HepG2 (cell line): Measurements from ENCODE around the gene POLE4. TPM values are rescaled to one million over a fixed set of nuclear protein-coding genes. Genes with fewer than 3 reads are reported as not detected.

ENCODE experiments used
- HES4 ChIP-seq: sonication (generic); formaldehyde crosslinking; IDR thresholded peaks from 2 replicates; pipeline ENCODE4 v1.9.0; 2021; ENCODE audit warnings: mild to moderate bottlenecking, missing genetic modification reagents, borderline replicate concordance
- NBN ChIP-seq: fragments of 450-650 bp; conservative IDR thresholded peaks from 2 replicates; pipeline ENCODE4 v1.6.1; 2017
- NFRKB ChIP-seq: fragments of 450-650 bp; IDR thresholded peaks from 2 replicates; pipeline ENCODE4 v1.6.1; 2017
- SOX13 ChIP-seq, 3 experiments: fragments of 450-650 bp in 1 of 3; sonication (generic) in 1 of 3; formaldehyde crosslinking in 1 of 3; IDR thresholded peaks in 2 of 3; conservative IDR thresholded peaks in 1 of 3; 2 replicates each; pipeline versions ENCODE4 v1.5.0 to v1.6.1; 2016 to 2020; ENCODE audit warnings: antibody characterized with exemption in 1 of 3, mild to moderate bottlenecking in 1 of 3, missing compliant biosample characterization in 1 of 3, missing genetic modification reagents in 1 of 3, moderate library complexity in 1 of 3
- TBP ChIP-seq: sonication (generic); formaldehyde crosslinking; IDR thresholded peaks from 2 replicates; pipeline ENCODE4 v1.5.0; 2020; ENCODE audit warnings: missing genetic modification reagents
- ZNF460 ChIP-seq: sonication (generic); formaldehyde crosslinking; IDR thresholded peaks from 2 replicates; pipeline ENCODE4 v1.5.1; 2020; ENCODE audit warnings: missing genetic modification reagents, mild to moderate bottlenecking, borderline replicate concordance
- ZNF781 ChIP-seq: sonication (generic); formaldehyde crosslinking; IDR thresholded peaks from 2 replicates; pipeline ENCODE4 v1.5.1; 2020; ENCODE audit warnings: borderline replicate concordance, mild to moderate bottlenecking, missing genetic modification reagents; ENCODE audit errors: not compliant biosample characterization
- polyA plus RNA-seq, 8 experiments: library from polyadenylated mRNA; depleted of rRNA in 3 of 8; stranded (reverse) in 7 of 8; unstranded in 1 of 8; fragments of >200 nt; fragmentation: Illumina TruSeq in 4 of 8; extraction: Trizol in 4 of 8; gene quantifications; 2 replicates each; pipeline versions ENCODE4 v1.2.1 to v1.2.3, GENCODE V29; 2011 to 2016; ENCODE audit warnings: low read depth in 4 of 8, missing spikeins in 1 of 8, mixed read lengths in 1 of 8; ENCODE audit not compliant: insufficient read depth in 1 of 8
- total RNA-seq, 5 experiments: library from RNA; depleted of rRNA; stranded (reverse); fragments of >200 nt; fragmentation: Illumina TruSeq; extraction: Trizol; gene quantifications; 2 replicates each; pipeline ENCODE4 v1.2.3, GENCODE V29; 2016; ENCODE audit warnings: low read depth in 1 of 5
- TF ChIP-seq, protein P1 (sequence below): sonication (generic); formaldehyde crosslinking; IDR thresholded peaks from 2 replicates; pipeline ENCODE4 v1.4.0; 2020; ENCODE audit warnings: low read depth, missing genetic modification reagents
- TF ChIP-seq, protein P2 (sequence below): sonication (generic); formaldehyde crosslinking; conservative IDR thresholded peaks from 2 replicates; pipeline ENCODE4 v1.4.0; 2020; ENCODE audit warnings: mild to moderate bottlenecking, missing genetic modification reagents, moderate library complexity
- TF ChIP-seq, protein P3 (sequence below): sonication (generic); formaldehyde crosslinking; IDR thresholded peaks from 2 replicates; pipeline ENCODE4 v1.5.0; 2020; ENCODE audit warnings: mild to moderate bottlenecking, missing genetic modification reagents
- TF ChIP-seq, protein P4 (sequence below): sonication (generic); formaldehyde crosslinking; IDR thresholded peaks from 2 replicates; pipeline ENCODE4 v1.8.1; 2023; ENCODE audit warnings: mild to moderate bottlenecking, missing genetic modification reagents

Gene POLE4
- total and polyA plus RNA-seq, 2 of the 13 experiments (the other 11 are each of a cell fraction or from before 2014, with no cell fraction given) = 106 to 116 TPM

DNA sequence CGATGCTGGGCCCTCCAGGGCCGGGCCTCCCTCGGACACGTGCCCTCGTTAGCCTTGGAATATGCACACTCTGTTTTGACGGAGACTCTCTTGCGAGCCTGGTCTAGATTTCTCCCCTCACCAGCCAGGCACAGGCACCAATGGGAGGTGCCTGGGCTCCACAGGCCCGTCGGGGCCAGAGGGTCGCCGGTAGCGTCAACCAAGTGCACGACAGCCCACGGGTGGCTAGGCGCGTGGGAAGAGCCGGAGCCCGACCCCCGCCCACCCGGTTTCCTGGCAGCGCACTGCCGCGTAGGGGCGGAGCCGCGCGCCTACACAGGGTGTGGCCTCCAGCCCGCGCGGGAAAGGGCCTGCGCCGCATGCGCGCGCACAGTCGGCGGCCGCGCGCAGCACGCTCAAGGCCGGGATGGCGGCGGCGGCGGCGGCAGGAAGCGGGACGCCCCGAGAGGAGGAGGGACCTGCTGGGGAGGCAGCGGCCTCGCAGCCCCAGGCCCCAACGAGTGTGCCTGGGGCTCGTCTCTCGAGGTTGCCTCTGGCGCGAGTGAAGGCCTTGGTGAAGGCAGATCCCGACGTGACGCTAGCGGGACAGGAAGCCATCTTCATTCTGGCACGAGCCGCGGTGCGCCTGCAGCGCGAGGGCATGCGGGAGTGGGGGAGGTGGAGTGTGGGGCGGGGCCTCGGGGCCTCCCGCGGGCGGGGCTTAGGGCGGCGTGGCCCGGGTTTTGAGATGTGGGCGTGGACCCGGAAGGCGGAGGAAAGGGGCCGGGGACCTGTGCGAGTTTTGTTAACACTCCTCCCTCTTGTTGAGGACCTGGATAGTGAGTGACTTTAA lies at the start of gene POLE4 (continued):
- no peak for TF ChIP-seq SOX13 (IDR thresholded peaks at IDR 0.05)
- peak in 1 of 2 experiments; percentile 54; a peak in 1 of 4 replicates for TF ChIP-seq SOX13 (CRISPR knock-in tag; conservative IDR thresholded peaks at IDR 0.05 in 1 of 2, IDR thresholded peaks at IDR 0.05 in 1 of 2)
- TF ChIP-seq, protein P1, sequence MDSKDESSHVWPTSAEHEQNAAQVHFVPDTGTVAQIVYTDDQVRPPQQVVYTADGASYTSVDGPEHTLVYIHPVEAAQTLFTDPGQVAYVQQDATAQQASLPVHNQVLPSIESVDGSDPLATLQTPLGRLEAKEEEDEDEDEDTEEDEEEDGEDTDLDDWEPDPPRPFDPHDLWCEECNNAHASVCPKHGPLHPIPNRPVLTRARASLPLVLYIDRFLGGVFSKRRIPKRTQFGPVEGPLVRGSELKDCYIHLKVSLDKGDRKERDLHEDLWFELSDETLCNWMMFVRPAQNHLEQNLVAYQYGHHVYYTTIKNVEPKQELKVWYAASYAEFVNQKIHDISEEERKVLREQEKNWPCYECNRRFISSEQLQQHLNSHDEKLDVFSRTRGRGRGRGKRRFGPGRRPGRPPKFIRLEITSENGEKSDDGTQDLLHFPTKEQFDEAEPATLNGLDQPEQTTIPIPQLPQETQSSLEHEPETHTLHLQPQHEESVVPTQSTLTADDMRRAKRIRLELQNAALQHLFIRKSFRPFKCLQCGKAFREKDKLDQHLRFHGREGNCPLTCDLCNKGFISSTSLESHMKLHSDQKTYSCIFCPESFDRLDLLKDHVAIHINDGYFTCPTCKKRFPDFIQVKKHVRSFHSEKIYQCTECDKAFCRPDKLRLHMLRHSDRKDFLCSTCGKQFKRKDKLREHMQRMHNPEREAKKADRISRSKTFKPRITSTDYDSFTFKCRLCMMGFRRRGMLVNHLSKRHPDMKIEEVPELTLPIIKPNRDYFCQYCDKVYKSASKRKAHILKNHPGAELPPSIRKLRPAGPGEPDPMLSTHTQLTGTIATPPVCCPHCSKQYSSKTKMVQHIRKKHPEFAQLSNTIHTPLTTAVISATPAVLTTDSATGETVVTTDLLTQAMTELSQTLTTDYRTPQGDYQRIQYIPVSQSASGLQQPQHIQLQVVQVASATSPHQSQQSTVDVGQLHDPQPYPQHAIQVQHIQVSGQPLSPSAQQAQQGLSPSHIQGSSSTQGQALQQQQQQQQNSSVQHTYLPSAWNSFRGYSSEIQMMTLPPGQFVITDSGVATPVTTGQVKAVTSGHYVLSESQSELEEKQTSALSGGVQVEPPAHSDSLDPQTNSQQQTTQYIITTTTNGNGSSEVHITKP (CRISPR knock-in tag) = no peak
- TF ChIP-seq NFRKB = no peak
- TF ChIP-seq TBP (CRISPR knock-in tag) = no peak
- peak; percentile 97 for TF ChIP-seq ZNF781 (CRISPR knock-in tag)
- TF ChIP-seq, protein P2, sequence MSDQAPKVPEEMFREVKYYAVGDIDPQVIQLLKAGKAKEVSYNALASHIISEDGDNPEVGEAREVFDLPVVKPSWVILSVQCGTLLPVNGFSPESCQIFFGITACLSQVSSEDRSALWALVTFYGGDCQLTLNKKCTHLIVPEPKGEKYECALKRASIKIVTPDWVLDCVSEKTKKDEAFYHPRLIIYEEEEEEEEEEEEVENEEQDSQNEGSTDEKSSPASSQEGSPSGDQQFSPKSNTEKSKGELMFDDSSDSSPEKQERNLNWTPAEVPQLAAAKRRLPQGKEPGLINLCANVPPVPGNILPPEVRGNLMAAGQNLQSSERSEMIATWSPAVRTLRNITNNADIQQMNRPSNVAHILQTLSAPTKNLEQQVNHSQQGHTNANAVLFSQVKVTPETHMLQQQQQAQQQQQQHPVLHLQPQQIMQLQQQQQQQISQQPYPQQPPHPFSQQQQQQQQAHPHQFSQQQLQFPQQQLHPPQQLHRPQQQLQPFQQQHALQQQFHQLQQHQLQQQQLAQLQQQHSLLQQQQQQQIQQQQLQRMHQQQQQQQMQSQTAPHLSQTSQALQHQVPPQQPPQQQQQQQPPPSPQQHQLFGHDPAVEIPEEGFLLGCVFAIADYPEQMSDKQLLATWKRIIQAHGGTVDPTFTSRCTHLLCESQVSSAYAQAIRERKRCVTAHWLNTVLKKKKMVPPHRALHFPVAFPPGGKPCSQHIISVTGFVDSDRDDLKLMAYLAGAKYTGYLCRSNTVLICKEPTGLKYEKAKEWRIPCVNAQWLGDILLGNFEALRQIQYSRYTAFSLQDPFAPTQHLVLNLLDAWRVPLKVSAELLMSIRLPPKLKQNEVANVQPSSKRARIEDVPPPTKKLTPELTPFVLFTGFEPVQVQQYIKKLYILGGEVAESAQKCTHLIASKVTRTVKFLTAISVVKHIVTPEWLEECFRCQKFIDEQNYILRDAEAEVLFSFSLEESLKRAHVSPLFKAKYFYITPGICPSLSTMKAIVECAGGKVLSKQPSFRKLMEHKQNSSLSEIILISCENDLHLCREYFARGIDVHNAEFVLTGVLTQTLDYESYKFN (CRISPR knock-in tag) = 0 out of 2 replicates have a peak, but pooled peaks have one; percentile 61
- TF ChIP-seq, protein P3, sequence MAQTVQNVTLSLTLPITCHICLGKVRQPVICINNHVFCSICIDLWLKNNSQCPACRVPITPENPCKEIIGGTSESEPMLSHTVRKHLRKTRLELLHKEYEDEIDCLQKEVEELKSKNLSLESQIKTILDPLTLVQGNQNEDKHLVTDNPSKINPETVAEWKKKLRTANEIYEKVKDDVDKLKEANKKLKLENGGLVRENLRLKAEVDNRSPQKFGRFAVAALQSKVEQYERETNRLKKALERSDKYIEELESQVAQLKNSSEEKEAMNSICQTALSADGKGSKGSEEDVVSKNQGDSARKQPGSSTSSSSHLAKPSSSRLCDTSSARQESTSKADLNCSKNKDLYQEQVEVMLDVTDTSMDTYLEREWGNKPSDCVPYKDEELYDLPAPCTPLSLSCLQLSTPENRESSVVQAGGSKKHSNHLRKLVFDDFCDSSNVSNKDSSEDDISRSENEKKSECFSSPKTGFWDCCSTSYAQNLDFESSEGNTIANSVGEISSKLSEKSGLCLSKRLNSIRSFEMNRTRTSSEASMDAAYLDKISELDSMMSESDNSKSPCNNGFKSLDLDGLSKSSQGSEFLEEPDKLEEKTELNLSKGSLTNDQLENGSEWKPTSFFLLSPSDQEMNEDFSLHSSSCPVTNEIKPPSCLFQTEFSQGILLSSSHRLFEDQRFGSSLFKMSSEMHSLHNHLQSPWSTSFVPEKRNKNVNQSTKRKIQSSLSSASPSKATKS (CRISPR knock-in tag) = peak; percentile 98; the same call in 1 of the 2 replicates
- TF ChIP-seq, protein P4, sequence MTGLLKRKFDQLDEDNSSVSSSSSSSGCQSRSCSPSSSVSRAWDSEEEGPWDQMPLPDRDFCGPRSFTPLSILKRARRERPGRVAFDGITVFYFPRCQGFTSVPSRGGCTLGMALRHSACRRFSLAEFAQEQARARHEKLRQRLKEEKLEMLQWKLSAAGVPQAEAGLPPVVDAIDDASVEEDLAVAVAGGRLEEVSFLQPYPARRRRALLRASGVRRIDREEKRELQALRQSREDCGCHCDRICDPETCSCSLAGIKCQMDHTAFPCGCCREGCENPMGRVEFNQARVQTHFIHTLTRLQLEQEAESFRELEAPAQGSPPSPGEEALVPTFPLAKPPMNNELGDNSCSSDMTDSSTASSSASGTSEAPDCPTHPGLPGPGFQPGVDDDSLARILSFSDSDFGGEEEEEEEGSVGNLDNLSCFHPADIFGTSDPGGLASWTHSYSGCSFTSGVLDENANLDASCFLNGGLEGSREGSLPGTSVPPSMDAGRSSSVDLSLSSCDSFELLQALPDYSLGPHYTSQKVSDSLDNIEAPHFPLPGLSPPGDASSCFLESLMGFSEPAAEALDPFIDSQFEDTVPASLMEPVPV (CRISPR knock-in tag) = peak; percentile 99
- no peak; the same call in 1 of the 2 replicates for TF ChIP-seq ZNF460 (CRISPR knock-in tag)
- TF ChIP-seq HES4 (CRISPR knock-in tag) = peak; percentile 99
- TF ChIP-seq NBN = no peak
